ENCODE data around the gene LPP.

Gene LPP

GRCh38 chr3:188827103-188827502 is 673.1 kb downstream of the LPP start:
- DNase-seq (ENCODE audit: low read depth in 2 of 2), result no peak

- DNase-seq (ENCODE audit: low read depth in 2 of 2), result no peak
Observed at GRCh38 chr3:188827576-188827975, 673.6 kb downstream of the LPP start.

- DNase-seq (ENCODE audit: low read depth in 2 of 2), result no peak
Observed at GRCh38 chr3:188829130-188829529, 675.2 kb downstream of the LPP start.

- DNase-seq (ENCODE audit: low read depth in 2 of 2), result no peak
Observed at GRCh38 chr3:188829576-188829975, 675.6 kb downstream of the LPP start.

- DNase-seq (ENCODE audit: low read depth in 2 of 2), result no peak
Observed at GRCh38 chr3:188830893-188831292, 676.9 kb downstream of the LPP start.

- DNase-seq (ENCODE audit: low read depth in 2 of 2), result no peak
Observed at GRCh38 chr3:188832146-188832545, 678.2 kb downstream of the LPP start.

- no peak for DNase-seq (ENCODE audit: low read depth in 2 of 2)
Observed at GRCh38 chr3:188832961-188833721, 679.2 kb downstream of the LPP start.

- DNase-seq (ENCODE audit: low read depth in 2 of 2), result no peak
Observed at GRCh38 chr3:188834349-188834748, 680.4 kb downstream of the LPP start.

GRCh38 chr3:188839187-188839695 is 685.3 kb downstream of the LPP start:
- no peak for DNase-seq (ENCODE audit: low read depth in 2 of 2)

GRCh38 chr3:188840290-188840689 is 686.3 kb downstream of the LPP start:
- DNase-seq (ENCODE audit: low read depth in 2 of 2), result no peak

GRCh38 chr3:188841906-188842305 is 687.9 kb downstream of the LPP start:
- DNase-seq (ENCODE audit: low read depth in 2 of 2), result no peak

- no peak for DNase-seq (ENCODE audit: low read depth in 2 of 2)
Observed at GRCh38 chr3:188842639-188843038, 688.7 kb downstream of the LPP start.

- no peak for DNase-seq (ENCODE audit: low read depth in 2 of 2)
Observed at GRCh38 chr3:188844096-188844495, 690.1 kb downstream of the LPP start.

- no peak for DNase-seq (ENCODE audit: low read depth in 2 of 2)
Observed at GRCh38 chr3:188845514-188845913, 691.6 kb downstream of the LPP start.

- DNase-seq (ENCODE audit: low read depth in 2 of 2), result no peak
Observed at GRCh38 chr3:188848947-188849346, 695.0 kb downstream of the LPP start.

- no peak for DNase-seq (ENCODE audit: low read depth in 2 of 2)
Observed at GRCh38 chr3:188853856-188854771, 700.2 kb downstream of the LPP start.

- DNase-seq (ENCODE audit: low read depth in 2 of 2), result no peak
Observed at GRCh38 chr3:188854772-188855149, 700.8 kb downstream of the LPP start.

- DNase-seq (ENCODE audit: low read depth in 2 of 2), result no peak
Observed at GRCh38 chr3:188855675-188856074, 701.7 kb downstream of the LPP start.

GRCh38 chr3:188860147-188860546 is 706.2 kb downstream of the LPP start:
- DNase-seq (ENCODE audit: low read depth in 2 of 2), result no peak

GRCh38 chr3:188861842-188862744 is 708.1 kb downstream of the LPP start:
- no peak for DNase-seq (ENCODE audit: low read depth in 2 of 2)

- no peak for DNase-seq (ENCODE audit: low read depth in 2 of 2)
Observed at GRCh38 chr3:188863999-188864406, 710.0 kb downstream of the LPP start.
